ENCODE results near the gene SUGCT. TPM values are rescaled to one million over a fixed set of nuclear protein-coding genes. Genes with fewer than 3 reads are reported as not detected.

The SUGCT gene
- total RNA-seq, 1 donor from 2014 or later: 1.6 TPM

DNA sequence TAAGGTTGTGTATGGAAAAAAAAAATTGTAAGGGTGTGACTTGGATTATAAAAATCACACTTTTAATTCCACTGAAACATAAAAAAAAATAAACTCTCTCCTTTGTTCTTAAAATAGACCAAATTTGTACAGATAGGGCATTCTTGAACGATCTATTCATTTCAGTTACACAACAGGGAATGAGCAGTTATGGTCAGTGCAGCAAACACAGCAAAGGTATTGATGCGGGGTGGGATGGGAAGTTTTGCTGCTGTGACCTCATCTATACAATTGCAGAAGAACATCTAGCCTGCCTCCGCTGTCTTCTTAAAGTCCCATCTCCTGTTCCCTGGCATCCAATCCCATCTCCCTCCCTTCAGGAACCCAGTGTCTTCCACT lies 580.2 kb downstream of the SUGCT start:
- H3K9me3 Mint-ChIP-seq (ENCODE audit: unreplicated experiment): no peaks in the 10 kb centered on the region
- H3K4me3 Mint-ChIP-seq (ENCODE audit: unreplicated experiment): no peak overlapping the region
- TF ChIP-seq, protein P1, sequence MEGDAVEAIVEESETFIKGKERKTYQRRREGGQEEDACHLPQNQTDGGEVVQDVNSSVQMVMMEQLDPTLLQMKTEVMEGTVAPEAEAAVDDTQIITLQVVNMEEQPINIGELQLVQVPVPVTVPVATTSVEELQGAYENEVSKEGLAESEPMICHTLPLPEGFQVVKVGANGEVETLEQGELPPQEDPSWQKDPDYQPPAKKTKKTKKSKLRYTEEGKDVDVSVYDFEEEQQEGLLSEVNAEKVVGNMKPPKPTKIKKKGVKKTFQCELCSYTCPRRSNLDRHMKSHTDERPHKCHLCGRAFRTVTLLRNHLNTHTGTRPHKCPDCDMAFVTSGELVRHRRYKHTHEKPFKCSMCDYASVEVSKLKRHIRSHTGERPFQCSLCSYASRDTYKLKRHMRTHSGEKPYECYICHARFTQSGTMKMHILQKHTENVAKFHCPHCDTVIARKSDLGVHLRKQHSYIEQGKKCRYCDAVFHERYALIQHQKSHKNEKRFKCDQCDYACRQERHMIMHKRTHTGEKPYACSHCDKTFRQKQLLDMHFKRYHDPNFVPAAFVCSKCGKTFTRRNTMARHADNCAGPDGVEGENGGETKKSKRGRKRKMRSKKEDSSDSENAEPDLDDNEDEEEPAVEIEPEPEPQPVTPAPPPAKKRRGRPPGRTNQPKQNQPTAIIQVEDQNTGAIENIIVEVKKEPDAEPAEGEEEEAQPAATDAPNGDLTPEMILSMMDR (IDR thresholded peaks at IDR 0.05; ENCODE audit: unreplicated experiment): no peak
- peaks cover 11% of the 10 kb centered on the region for H3K4me1 Mint-ChIP-seq (ENCODE audit: unreplicated experiment)
- peaks cover 1% of the 10 kb centered on the region for H3K27me3 Mint-ChIP-seq (ENCODE audit: unreplicated experiment)
- H3K27ac Mint-ChIP-seq (ENCODE audit: unreplicated experiment): no peak overlapping the region
- no peak for DNase-seq (ENCODE audit: low spot score)
- no peaks in the 10 kb centered on the region for H3K36me3 Mint-ChIP-seq (ENCODE audit: low read depth, unreplicated experiment)

DNA sequence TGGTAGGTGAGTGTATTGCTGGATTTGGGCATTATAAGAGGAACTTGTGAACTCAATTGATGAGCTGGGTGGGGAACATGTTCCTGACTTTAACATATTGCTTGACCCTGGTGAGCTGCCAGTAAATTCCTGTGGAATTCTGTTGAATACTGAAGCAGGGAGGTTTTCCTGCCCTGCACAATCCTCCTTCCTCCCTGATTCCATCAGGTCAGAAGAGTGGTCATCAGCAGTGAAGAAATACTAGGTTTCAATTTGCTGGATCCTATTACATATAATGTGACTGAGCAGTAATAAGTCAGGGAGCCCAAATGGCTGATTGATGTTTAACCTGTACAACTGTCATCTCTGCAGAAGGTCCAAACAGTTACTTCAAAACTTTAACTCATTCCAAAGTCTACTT lies 581.2 kb downstream of the SUGCT start:
- H3K4me3 Mint-ChIP-seq (ENCODE audit: unreplicated experiment): no peak overlapping the region
- peak overlapping the region; percentile 11 for H3K27ac Mint-ChIP-seq (ENCODE audit: unreplicated experiment)

DNA sequence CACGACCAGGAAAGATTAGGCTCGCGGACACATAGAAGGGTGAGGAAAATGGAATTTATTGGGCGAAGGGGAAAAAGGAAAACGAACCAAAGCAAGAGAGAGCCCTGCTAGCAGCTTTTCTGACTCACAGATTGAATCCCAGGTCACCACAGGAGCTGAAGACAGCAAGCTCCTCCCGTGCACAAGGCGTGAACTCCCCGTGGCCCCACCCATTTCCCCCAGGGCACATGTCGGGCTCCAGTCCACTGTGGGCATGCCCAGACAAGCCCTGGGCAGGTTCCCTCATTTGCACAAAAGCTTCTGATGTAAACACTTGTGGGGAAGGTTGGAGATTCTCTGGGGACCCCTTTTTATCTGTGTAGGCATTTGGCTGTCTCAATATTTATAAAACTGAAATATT lies 582.4 kb downstream of the SUGCT start:
- H3K36me3 Mint-ChIP-seq (ENCODE audit: low read depth, unreplicated experiment): no peaks in the 10 kb centered on the region

More for the DNA sequence above, 581.2 kb downstream of the SUGCT start:
- TF ChIP-seq, protein P1 (IDR thresholded peaks at IDR 0.05; ENCODE audit: unreplicated experiment): no peak
- no peak for DNase-seq (ENCODE audit: low spot score)
- Mint-ChIP-seq H3K9me3 (ENCODE audit: unreplicated experiment) (no peaks in the 10 kb centered on the region), H3K27me3 (ENCODE audit: unreplicated experiment) (peaks cover 1% of the 10 kb centered on the region), H3K4me1 (ENCODE audit: unreplicated experiment) (peaks cover 11% of the 10 kb centered on the region), H3K36me3 (ENCODE audit: low read depth, unreplicated experiment) (no peaks in the 10 kb centered on the region)

DNA sequence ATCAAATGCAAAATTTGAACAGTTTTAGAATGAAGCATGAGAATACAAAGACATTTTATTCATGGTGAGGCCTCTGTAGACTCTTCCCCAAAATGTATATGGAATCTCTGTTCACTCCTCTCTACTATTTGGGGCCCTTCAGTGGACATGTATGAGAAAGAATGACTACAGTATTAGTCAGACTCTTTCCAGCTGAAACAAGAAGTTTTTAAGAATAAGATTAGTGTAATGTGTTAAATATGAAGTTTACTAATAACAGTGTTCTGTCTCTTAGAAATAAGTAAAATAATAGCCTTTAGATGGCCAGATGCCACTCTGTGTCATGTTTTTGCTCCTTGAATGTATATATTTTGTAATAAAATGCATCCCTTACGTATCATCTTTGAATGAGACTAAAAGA lies 585.6 kb downstream of the SUGCT start:
- Mint-ChIP-seq H3K27me3 (ENCODE audit: unreplicated experiment) (no peaks in the 10 kb centered on the region), H3K4me3 (ENCODE audit: unreplicated experiment) (no peak overlapping the region), H3K27ac (ENCODE audit: unreplicated experiment) (no peak overlapping the region), H3K4me1 (ENCODE audit: unreplicated experiment) (peaks cover 7% of the 10 kb centered on the region), H3K9me3 (ENCODE audit: unreplicated experiment) (no peaks in the 10 kb centered on the region), H3K36me3 (ENCODE audit: low read depth, unreplicated experiment) (no peaks in the 10 kb centered on the region)
- TF ChIP-seq, protein P1 (IDR thresholded peaks at IDR 0.05; ENCODE audit: unreplicated experiment): no peak
- DNase-seq (ENCODE audit: low spot score): no peak

More for the DNA sequence above, 582.4 kb downstream of the SUGCT start:
- Mint-ChIP-seq H3K27ac (ENCODE audit: unreplicated experiment) (peak overlapping the region; percentile 4), H3K4me3 (ENCODE audit: unreplicated experiment) (no peak overlapping the region), H3K4me1 (ENCODE audit: unreplicated experiment) (peaks cover 11% of the 10 kb centered on the region), H3K27me3 (ENCODE audit: unreplicated experiment) (peaks cover 1% of the 10 kb centered on the region), H3K9me3 (ENCODE audit: unreplicated experiment) (no peaks in the 10 kb centered on the region)
- DNase-seq (ENCODE audit: low spot score): peak; percentile 57
- TF ChIP-seq, protein P1 (IDR thresholded peaks at IDR 0.05; ENCODE audit: unreplicated experiment): no peak

DNA sequence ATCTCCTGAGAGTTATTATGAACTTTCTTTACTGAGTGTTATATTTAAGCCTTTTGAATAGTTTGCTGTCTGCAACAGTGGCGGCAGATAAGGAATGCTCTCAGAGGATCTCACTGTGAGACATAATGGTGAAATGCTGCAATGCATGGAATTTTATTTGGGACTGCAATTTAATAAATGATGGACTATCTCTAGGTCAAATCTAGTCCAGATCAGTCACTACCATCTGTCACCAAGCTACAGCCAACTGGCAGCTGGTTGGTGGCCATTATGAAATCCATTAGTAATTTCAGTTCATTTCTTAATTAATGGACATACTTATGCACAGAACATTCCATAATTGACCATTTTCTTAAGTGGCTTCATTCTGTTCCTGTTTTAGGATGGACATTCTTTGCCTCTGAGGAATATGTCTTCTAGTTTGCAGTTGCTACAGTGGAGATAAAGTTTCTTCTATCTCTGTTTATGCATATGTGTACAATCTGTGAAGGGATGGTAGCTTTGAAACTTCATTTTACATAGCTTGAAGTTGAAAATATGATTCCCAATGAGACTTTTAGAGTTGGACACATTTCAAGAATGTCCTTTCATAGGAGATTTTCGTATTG lies 586.6 kb downstream of the SUGCT start:
- Mint-ChIP-seq H3K9me3 (ENCODE audit: unreplicated experiment) (no peaks in the 10 kb centered on the region), H3K27me3 (ENCODE audit: unreplicated experiment) (no peaks in the 10 kb centered on the region), H3K27ac (ENCODE audit: unreplicated experiment) (no peak overlapping the region), H3K4me3 (ENCODE audit: unreplicated experiment) (no peak overlapping the region), H3K36me3 (ENCODE audit: low read depth, unreplicated experiment) (no peaks in the 10 kb centered on the region), H3K4me1 (ENCODE audit: unreplicated experiment) (no peaks in the 10 kb centered on the region)
- TF ChIP-seq, protein P1 (IDR thresholded peaks at IDR 0.05; ENCODE audit: unreplicated experiment): no peak
- no peak for DNase-seq (ENCODE audit: low spot score)

All from endothelial cell (in vitro differentiated cells).